Activated T-cell treated with anti-CD3 and anti-CD28 coated beads for 24 hours (primary cell): ENCODE results near the gene DLGAP3.

Experiments
- DNase-seq: peaks from one replicate; pipeline ENCODE4 v3.0.0-alpha.2; 2020; ENCODE audit warnings: low read depth

DLGAP3 gene

DNA sequence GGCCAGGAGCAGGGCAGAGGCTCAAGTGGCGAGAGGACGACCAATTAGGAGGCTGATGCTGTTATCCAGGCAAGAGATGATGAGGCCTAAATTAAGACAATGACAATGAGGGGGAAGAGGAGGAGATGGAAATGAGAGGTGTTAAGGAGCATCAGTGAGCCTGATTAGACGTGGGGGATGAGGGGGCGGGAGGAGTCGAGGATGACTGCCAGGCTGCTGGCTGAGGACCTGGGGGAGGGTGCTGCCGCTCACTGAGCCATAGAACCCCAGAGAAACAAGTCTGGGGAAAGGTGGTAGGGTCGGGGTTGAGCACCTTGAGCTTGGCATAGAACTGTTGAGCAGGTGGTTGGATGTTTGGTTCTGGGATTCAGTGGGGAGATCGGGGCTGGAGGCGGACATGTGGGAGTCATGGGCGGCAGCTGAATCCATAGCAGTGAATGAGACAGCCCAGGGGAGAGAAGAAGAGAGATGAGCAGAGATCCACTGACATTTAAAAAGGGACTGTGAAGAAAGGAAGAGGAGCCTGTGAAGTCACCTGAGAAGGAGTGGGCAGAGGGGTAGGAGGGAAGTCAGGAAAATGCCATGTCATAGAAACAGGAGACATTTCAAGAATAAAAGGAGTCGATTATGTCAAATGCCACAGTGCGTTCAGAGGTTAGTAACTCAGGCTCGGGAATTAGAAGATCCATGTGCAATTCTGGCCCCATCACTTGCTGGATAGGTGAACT is 28.5 kb downstream of the DLGAP3 start:
- DNase-seq = no peak

DNA sequence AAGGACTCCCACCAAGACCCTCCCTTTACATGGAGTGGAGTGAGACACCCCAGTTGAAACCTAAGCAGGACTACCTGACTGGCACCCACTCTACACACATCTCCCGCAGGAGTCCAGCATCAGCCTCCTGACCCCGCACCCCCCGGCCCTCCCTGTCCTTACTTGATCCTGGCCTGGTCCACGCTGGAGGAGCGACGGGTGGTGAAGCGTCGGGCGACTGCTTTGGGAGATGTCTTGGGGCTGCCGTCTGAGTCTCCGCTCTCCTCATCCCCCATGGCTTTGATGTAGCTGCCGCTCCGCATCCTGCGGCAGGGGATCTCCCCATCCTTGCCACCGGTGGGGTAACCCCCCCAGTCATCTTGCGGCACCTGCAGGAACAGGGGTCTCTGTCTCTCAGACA is 29.5 kb downstream of the DLGAP3 start:
- DNase-seq = no peak

- DNase-seq = no peak
These were observed 30.0 kb downstream of the DLGAP3 start for GRCh38 chr1:34899471-34899870.

- no peak for DNase-seq
These were observed 31.1 kb downstream of the DLGAP3 start for GRCh38 chr1:34898330-34898761.

DNA sequence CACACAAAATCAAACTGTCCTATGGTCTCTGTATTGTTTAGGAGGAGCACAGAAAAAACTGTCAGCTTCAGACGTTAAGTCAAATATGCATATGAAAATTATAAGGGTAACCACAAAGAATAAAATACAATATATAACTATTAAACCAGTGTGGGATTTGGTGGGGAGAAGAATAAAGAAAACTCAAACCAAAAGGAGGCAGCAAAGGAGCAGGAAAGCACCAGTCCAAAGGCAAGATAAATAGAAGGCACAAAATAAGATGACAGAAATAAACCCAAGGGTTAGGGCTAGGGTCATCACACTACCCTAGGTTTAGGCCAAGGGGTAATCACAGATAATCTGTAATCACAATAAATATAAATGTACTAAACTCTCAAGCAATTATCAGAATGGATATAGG is 32.8 kb downstream of the DLGAP3 start:
- DNase-seq = no peak

DNA sequence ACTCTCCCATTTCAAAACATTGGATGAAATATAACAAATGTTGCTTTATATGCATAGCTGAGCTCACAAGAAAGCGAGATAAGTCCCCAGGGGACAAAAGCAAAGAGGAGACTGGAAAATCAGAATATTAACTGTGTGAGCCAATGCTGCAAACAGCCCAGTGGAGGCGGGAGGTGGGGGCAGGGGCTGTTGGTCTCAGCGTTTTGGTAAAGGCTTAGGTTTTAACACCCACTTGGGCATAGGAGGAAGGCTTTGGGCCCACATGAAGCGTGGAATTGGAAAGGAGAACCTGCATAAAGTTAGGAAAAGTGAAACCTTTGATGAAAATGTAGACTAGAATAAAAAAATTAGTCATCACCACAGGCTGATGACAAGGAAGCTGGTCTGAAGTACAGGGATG is 39.7 kb downstream of the DLGAP3 start:
- no peak for DNase-seq

DNA sequence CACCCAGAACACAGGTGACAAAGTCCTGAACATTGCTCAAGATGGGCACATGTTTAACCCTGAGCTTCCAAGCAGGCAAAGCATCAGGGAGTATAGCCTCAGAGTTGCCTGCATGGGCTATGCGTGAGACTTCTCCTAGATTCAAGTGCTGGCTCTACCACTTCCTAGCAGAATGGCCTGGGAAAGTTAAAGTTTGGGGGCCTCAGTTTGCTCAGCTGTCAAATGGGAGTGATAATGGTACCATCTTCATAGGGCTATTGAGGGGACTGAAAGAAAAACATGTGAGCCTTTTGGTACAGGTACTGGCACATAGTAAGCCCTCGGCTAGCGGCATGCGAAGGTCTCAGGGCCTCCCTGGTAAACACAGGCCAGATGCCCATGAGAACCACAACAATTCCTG is 41.9 kb downstream of the DLGAP3 start:
- DNase-seq = no peak

GRCh38 chr1:34885405-34886247 is 43.8 kb downstream of the DLGAP3 start:
- DNase-seq = peak; percentile 59

DNA sequence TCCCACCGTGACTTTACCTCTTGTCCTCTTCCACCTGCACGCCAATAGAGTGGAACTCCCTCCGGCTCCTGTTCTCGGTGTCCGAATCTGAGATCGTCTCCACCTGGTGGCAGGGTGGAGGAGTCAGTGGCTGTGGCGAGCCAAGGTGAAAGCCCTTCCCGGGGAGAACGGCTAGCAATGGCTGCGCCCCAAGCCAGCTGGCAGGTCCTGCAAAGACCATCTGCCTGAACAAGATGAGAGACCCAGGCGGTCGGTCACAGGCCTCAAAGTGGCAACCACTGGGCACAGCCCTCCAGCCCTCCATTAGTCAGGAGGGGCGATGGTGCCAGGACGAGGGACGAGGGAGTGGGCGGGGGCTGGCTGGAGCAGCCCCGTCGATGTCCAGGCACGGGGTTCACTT is 44.5 kb downstream of the DLGAP3 start:
- DNase-seq = no peak

DNA sequence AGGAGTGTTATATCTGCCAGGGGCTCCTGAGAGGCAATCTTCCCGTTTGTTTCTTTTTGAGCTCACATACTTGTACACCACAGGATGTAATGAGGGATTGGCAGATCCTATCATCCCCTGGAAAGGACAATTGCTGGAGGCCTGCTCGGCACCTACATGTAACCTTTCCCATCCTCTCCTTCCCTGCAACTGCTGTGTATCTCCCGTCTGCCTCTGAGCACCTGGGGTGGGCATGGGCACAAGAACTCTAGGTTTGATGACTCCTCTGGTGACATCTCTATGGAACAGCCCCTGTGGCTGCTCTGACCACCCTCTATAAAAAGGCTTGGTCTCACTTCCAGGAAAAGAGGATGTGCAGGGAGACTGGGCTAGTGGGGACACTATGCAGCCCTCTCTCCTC is 44.9 kb downstream of the DLGAP3 start:
- no peak for DNase-seq

- DNase-seq = no peak
These were observed 50.2 kb downstream of the DLGAP3 start for GRCh38 chr1:34879230-34879629.

DNA sequence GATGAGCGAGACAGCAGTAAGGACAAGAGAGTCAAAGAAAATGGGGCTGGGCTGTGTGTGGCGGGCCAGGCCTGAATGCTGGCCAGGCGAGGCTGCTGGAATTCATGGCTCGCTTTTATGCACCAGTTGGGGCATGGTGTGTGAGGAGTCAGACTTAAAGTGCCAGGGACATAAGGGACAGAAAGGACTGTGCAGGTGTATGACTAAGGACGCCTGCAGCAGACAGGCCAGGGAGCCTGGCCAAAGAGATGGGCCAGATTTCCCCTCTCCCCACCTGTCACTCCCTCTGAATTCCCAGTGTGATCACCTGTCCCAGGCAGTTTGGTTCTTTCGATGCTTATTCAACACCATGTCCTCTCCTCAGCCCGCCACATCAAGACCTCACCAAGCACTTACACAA is 53.0 kb downstream of the DLGAP3 start:
- DNase-seq = no peak

DNA sequence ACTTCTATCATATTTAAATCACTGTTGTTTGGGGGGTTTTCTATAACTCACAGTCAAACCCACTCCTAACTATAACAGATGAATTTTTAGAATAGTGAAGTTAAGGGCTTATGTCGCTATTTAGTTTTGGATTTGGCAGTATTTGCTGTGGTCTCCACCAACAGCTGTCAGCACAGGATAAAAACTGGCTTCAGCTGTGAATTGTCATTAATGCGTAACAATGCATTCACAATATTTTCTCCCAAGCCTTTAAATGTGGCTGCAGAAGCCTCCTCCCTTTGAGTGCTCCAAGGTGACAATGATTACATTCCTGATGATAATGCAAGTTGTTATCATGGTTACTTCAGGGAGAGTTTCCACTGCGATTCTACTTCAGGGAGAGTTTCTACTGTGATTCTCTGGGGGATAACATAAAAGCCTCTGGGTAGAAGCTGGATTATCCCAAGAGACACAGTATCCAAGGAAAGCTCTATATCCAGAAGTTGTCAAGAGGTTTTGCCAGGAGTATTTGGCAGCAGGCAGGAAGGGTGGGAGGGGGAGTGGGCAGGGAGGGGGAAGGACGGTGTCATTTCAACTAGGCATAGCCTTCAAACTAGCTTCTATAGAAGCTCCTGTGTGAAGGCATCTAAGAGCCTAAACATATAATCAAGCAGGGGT is 55.0 kb downstream of the DLGAP3 start:
- no peak for DNase-seq

- DNase-seq = no peak
These were observed 57.3 kb downstream of the DLGAP3 start for GRCh38 chr1:34872133-34872503.

DNA sequence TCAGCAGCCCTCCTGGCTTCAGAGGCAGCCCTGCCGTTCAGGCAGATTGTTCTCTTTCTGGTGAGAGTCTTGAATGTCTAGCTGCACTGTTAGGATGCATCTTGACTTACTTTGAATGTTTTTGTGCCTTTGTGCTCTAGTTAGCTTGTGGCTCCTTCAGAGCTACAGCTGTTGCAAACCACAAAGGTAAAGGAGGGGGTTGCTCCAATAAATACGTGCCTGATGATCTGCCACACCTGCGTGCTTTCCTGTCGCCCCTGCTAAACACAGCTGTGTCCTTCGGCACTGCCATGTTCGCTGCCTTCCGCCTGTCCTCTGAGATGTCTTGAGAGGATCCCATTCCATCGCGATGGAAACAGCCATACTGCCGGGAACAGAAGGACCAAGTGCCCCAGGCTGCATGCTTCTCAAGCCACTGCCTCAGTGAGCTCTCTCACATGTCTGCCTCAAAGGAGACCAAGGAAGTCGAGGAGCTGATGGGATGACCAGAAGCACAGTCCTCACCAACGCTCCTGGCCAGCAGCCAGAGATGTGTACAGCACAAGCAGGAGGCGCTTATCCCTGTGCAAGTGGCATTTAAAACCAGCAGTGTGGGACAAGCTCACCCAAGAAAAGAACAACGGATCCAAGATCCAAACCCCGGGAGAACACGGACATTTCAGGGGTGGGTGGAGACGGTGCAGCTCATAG is 57.9 kb downstream of the DLGAP3 start:
- DNase-seq = no peak

DNA sequence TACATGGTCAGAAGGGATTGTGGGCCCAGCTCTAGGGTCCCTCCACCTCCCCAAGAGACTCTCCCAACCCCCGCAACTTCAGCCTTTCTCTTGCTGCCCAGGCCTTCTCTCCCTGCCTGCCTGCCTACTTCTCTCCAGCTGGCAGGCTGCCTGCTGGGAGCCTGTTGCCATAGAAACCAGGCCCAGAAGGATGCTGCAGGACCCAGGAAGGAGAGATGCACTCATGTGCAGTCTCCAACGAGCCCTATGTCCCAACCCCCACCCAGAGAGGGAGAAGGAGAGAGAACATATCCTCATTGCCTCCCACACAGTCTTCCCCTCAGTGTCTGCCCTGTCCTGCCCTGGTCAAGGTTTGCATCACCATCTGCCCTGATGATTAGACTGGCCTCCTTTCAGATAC is 59.1 kb downstream of the DLGAP3 start:
- DNase-seq = no peak

DNA sequence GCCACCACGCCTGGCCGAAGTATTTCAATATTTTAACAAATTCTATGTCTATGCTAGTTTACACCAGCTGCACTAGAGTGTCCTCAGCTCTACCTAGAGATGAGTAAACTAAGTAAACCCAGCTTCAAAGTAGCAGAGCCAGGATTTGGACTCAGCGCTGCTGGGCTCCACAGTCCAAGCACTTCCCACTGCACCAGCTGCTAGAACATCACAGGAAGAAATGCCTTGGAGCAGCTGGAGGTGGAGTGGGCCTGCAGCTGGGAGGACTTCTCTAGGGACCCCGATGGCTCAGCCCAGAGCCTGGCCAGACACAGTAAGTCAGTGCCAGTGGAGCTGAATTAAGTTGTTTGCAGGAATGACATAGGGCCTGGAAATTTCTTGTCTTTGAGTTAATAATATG is 59.7 kb downstream of the DLGAP3 start:
- DNase-seq = no peak

GRCh38 chr1:34868230-34869049 is 61.0 kb downstream of the DLGAP3 start:
- DNase-seq = no peak

DNA sequence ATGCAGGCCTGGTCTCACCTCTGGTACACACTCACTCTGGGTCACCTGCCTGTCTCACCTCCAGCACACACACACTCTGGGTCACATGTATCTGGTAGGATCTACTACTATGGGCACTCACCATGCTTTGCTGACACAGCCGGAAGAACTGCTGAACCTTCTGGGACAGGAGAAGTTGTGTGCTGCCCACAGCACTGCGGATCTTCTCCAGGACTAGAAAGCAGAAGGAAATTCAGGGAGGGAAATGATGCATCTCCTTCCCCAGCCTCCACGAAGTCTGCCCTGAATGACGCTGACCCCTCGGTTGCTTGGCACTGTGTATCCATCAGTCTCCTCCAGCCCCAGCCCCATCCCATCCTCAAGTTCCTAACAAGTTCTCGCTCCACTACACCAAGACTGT is 62.0 kb downstream of the DLGAP3 start:
- DNase-seq = no peak

GRCh38 chr1:34866762-34867109 is 62.7 kb downstream of the DLGAP3 start:
- no peak for DNase-seq

DNA sequence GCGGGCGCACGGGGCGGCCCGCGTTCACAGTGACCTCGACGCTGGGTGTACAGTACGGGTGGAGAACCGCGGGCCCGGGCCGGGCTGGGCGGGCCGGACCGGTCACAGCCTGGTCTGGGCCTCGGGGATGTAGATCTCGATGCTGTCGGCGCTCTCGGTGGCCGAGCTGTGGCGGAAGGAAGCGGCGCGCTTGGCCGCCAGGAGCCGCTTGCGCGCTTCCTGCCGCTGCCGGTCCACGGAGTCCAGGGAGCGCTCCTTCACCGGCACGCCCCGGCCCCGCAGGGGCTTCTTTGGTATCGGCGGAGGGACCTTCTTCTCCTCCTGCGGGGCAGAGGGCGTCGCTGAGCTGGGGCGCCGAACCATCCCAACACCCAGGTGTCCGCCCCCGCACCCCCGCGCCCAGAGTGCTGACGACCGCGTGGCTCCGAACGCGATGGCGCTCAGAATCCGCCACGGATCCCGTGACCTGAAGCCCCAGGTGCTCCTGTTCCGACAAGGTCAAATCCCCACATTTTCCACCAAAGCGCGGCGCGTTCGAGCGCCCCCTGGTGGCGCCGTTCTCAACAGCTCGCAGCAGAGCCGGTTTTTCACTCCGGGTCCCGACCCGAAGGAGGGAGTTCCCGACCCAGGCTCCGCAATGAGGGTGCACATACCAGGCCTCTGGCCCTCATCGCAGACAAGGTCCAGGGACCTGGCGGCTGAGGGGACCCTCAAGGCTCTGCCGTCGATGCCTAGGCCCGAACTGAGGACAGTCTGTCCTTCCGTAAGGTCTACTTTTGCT is 63.3 kb downstream of the DLGAP3 start:
- peak; percentile 92 for DNase-seq
